Liver (tissue), 9 donors: Measurements from ENCODE around the gene AKR1B15. TPM values are rescaled to one million over a fixed set of nuclear protein-coding genes. Genes with fewer than 3 reads are reported as not detected.

Experiments used
- DNase-seq: peaks from one replicate; pipeline ENCODE4 v3.0.0-alpha.2; 2017; ENCODE audit warnings: low spot score
- H3K27ac ChIP-seq, 2 donors: one replicate each; pipeline ENCODE4 v1.7.0; 2013; ENCODE audit warnings: inconsistent platforms in 2 of 2, low read length in 2 of 2, control low read depth in 1 of 2, low read depth in 1 of 2, mild to moderate bottlenecking in 1 of 2
- H3K27me3 ChIP-seq, 4 donors: one replicate each; pipeline versions ENCODE4 v1.6.1 to v1.7.0; 2013; ENCODE audit warnings: low read length in 3 of 4, inconsistent platforms in 1 of 4, mild to moderate bottlenecking in 1 of 4, moderate library complexity in 1 of 4; ENCODE audit not compliant: control insufficient read depth in 4 of 4, insufficient read depth in 4 of 4
- H3K36me3 ChIP-seq, 4 donors: one replicate each; pipeline versions ENCODE4 v1.6.1 to v1.7.0; 2013; ENCODE audit warnings: low read length in 3 of 4, mild to moderate bottlenecking in 3 of 4, low read depth in 1 of 4, moderate library complexity in 1 of 4; ENCODE audit not compliant: control insufficient read depth in 4 of 4, insufficient read depth in 3 of 4
- H3K4me1 ChIP-seq, 4 donors: one replicate each; pipeline versions ENCODE4 v1.6.1 to v1.7.0; 2013; ENCODE audit warnings: low read length in 3 of 4, mild to moderate bottlenecking in 3 of 4, moderate library complexity in 1 of 4; ENCODE audit not compliant: control insufficient read depth in 4 of 4, insufficient read depth in 4 of 4
- H3K4me3 ChIP-seq, 3 donors: one replicate each; pipeline versions ENCODE4 v1.6.1 to v1.7.0; 2013; ENCODE audit warnings: low read length in 3 of 3, control low read depth in 1 of 3, low read depth in 1 of 3, mild to moderate bottlenecking in 1 of 3
- H3K9ac ChIP-seq, 2 donors: one replicate each; pipeline ENCODE4 v1.7.0; 2013; ENCODE audit warnings: low read length in 2 of 2, mild to moderate bottlenecking in 2 of 2, moderate library complexity in 2 of 2, control low read depth in 1 of 2, low read depth in 1 of 2
- H3K9me3 ChIP-seq, 4 donors: one replicate each; pipeline versions ENCODE4 v1.6.1 to v1.7.0; 2013; ENCODE audit warnings: low read length in 3 of 4; ENCODE audit not compliant: control insufficient read depth in 4 of 4
- EGR1 ChIP-seq, 2 donors: IDR thresholded peaks; 2 replicates each; pipeline ENCODE4 v1.6.1; 2016 to 2018; ENCODE audit warnings: antibody characterized with exemption in 2 of 2, low read depth in 2 of 2
- FOXA1 ChIP-seq: IDR thresholded peaks from 2 replicates; pipeline ENCODE4 v1.6.1; 2016; ENCODE audit warnings: antibody characterized with exemption
- FOXA2 ChIP-seq: IDR thresholded peaks from 2 replicates; pipeline ENCODE4 v1.6.1; 2016; ENCODE audit warnings: antibody characterized with exemption
- GABPA ChIP-seq, 2 donors: IDR thresholded peaks in 1 of 2; conservative IDR thresholded peaks in 1 of 2; 2 replicates each; pipeline ENCODE4 v1.6.1; 2016; ENCODE audit warnings: antibody characterized with exemption in 2 of 2, mild to moderate bottlenecking in 1 of 2, moderate library complexity in 1 of 2
- HNF4A ChIP-seq, 2 donors: conservative IDR thresholded peaks; 2 replicates each; pipeline ENCODE4 v1.6.1; 2016; ENCODE audit warnings: antibody characterized with exemption in 2 of 2, mild to moderate bottlenecking in 2 of 2
- HNF4G ChIP-seq: IDR thresholded peaks from 2 replicates; pipeline ENCODE4 v1.6.1; 2016; ENCODE audit warnings: antibody characterized with exemption
- JUND ChIP-seq, 2 donors: IDR thresholded peaks; 2 replicates each; pipeline ENCODE4 v1.6.1; 2016; ENCODE audit warnings: antibody characterized with exemption in 2 of 2
- NR2F2 ChIP-seq: IDR thresholded peaks from 2 replicates; pipeline ENCODE4 v1.6.1; 2016; ENCODE audit warnings: antibody characterized with exemption
- RAD21 ChIP-seq, 2 donors: IDR thresholded peaks; 2 replicates each; pipeline ENCODE4 v1.6.1; 2016; ENCODE audit warnings: antibody characterized with exemption in 2 of 2, mild to moderate bottlenecking in 2 of 2
- RXRA ChIP-seq, 2 donors: IDR thresholded peaks; 2 replicates each; pipeline ENCODE4 v1.6.1; 2017 to 2018; ENCODE audit warnings: antibody characterized with exemption in 2 of 2, mild to moderate bottlenecking in 1 of 2
- SP1 ChIP-seq: IDR thresholded peaks from 2 replicates; pipeline ENCODE4 v1.6.1; 2018; ENCODE audit warnings: antibody characterized with exemption, mild to moderate bottlenecking
- TAF1 ChIP-seq: conservative IDR thresholded peaks from 2 replicates; pipeline ENCODE4 v1.6.1; 2016; ENCODE audit warnings: antibody characterized with exemption, mild to moderate bottlenecking
- YY1 ChIP-seq: IDR thresholded peaks from 2 replicates; pipeline ENCODE4 v1.6.1; 2016; ENCODE audit warnings: antibody characterized with exemption, mild to moderate bottlenecking
- WGBS: extraction: QIAGEN DNeasy Blood & Tissue Kit; methylation state at CpG from one replicate; pipeline ENCODE4 v1.1.7; 2013; 5-methylcytosine and 5-hydroxymethylcytosine counted together
- polyA plus RNA-seq, 2 donors: library from polyadenylated mRNA; stranded (reverse) in 1 of 2; unstranded in 1 of 2; fragments of 200-250 nt in 1 of 2; fragments of >200 nt in 1 of 2; fragmentation: Nextera tagmentation in 1 of 2; extraction: Ambion mirVana in 1 of 2; gene quantifications; one replicate each; pipeline versions ENCODE4 v1.2.1 to v1.2.3, GENCODE V29; 2013 to 2015
- total RNA-seq, 2 donors: library from RNA; depleted of rRNA; stranded (reverse); fragments of >200 nt; gene quantifications; one replicate each; pipeline ENCODE4 v1.2.3, GENCODE V29; 2014
- TF ChIP-seq, protein P1 (sequence below): IDR thresholded peaks from 2 replicates; pipeline ENCODE4 v1.6.1; 2016; ENCODE audit warnings: antibody characterized with exemption
- TF ChIP-seq, protein P2 (sequence below): IDR thresholded peaks from 2 replicates; pipeline ENCODE4 v1.6.1; 2016; ENCODE audit warnings: antibody characterized with exemption, mild to moderate bottlenecking
- TF ChIP-seq, protein P3 (sequence below): fragments of 150-350 bp; IDR thresholded peaks from 2 replicates; pipeline ENCODE4 v1.5.1; 2017; ENCODE audit warnings: improper control_type of control experiment, low read depth, low read length; ENCODE audit not compliant: missing input control
- TF ChIP-seq, protein P4 (sequence below): IDR thresholded peaks from 2 replicates; pipeline ENCODE4 v1.6.1; 2016; ENCODE audit warnings: antibody characterized with exemption
- donor health status: healthy.
- donor health status: healthy.
- donor health status: healthy.
- donor health status: healthy.
- donor health status: healthy.

AKR1B15 gene
- total and polyA plus RNA-seq, 4 donors: 0.12 TPM; not detected in 3

DNA sequence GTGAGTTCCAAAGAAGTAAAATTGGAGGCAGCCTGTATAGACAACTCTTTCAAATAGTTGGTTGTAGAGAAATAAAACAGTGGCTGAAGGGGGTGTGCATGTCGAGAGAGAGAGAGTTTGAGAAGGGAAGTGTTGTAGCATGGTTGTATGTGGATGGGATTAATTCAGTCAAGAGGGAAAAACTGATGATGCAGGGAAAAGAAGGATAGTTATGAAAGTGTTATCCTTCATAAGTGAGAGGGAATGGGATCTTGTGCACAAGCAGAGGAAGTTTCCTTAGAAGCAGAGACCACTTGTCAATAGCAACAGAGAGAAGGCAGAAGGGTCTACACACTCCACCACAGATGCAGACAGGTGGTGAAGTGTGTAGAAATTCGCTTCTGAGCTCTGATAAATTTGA, 67.7 kb downstream of the AKR1B15 start:
- no peaks in the 10 kb centered on the region for H3K36me3 ChIP-seq
- no peak overlapping the region for H3K27ac ChIP-seq
- H3K27me3 ChIP-seq: peaks cover 0 to 5% (median 0%) of the 10 kb centered on the region in 4 donors
- DNase-seq: no peak
- no peaks in the 10 kb centered on the region for H3K9me3 ChIP-seq
- H3K4me1 ChIP-seq: no peaks in the 10 kb centered on the region
- TF ChIP-seq, protein P1, sequence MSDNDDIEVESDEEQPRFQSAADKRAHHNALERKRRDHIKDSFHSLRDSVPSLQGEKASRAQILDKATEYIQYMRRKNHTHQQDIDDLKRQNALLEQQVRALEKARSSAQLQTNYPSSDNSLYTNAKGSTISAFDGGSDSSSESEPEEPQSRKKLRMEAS: no peak
- TF ChIP-seq TAF1: no peak
- TF ChIP-seq SP1: no peak
- TF ChIP-seq HNF4G: no peak
- TF ChIP-seq NR2F2: no peak
- TF ChIP-seq YY1: no peak
- 75% methylated on average over 2 of the region's 2 CpGs for whole genome bisulfite sequencing
- no peak overlapping the region for H3K4me3 ChIP-seq
- H3K9ac ChIP-seq: no peak overlapping the region

DNA sequence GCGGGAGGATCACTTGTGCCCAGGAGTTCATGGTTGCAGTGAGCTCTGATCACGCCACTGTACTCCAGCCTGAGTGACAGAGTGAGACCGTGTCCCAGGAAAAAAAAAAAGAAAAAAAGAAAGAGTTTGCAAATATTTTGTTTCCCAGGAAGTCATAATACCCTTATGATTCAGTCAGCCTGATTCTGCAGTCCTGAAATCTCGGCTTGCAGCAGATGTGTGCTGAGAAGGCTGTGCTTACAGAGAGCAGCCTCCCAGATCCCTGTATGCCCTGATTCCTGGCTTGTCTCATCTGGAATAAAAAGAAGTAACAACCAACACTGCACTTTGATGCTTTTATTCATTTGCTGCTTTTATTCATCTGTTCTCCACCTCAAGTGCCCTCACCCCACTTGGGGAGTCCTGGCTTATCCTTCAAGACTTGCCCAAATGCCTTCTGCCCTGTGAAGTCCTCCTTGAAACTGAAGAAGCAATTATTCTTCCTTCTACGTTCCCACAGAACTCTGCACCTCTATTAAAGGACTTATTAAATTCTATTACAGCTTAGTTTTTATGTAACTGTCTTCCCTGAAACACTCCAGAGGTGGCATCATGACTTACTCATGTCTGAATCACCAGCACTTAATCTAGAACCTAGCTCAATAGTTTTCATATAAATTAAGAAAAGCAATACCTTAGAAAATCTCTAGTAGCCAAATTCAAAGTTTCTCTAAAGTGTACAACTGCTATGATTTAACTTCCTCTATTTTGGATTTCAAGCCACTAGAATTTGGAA, 70.0 kb downstream of the AKR1B15 start:
- WGBS: 64% methylated on average over 5 of the region's 5 CpGs
- Histone ChIP-seq H3K4me3 (no peak overlapping the region), H3K36me3 (no peaks in the 10 kb centered on the region), H3K27me3 (peaks cover 0 to 5% (median 0%) of the 10 kb centered on the region in 4 donors), H3K27ac (no peak overlapping the region), H3K4me1 (no peaks in the 10 kb centered on the region), H3K9me3 (no peaks in the 10 kb centered on the region), H3K9ac (no peak overlapping the region)
- no peak for DNase-seq
- TF ChIP-seq TAF1: no peak
- TF ChIP-seq RAD21 (IDR thresholded peaks at IDR 0.05): no peak
- no peak for TF ChIP-seq FOXA1

DNA sequence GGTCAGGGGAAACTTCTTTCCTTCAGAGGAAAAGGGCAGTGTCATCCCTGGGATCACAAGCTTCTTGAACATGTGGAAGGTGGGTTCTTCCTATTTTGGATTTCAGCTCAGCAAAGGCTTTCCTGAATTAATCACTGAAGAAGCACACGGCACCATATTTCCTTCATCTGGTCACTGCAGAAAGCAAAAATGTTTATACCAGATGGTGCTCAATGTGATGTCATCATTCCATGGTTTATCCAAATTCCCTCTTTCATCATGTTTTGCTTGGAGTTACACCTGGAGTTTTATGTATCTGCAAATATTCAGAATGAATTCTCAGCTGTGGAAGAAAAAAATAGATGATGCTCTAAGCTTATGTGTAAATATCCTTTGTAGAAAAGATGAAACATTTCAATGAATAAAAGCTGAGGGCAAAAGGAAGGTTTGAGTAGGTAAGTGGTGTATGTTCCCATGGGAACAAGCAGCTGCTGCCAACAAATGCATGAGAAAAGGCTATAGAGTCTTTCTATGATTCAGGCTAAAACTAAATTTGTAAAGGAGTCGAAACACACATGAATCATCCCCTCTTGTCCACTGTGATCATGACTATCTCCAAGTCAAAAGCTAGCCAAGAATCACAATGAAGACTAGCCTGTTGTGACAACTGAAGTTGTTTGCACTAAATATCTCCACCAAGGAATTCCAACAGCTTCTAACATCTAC, 70.9 kb downstream of the AKR1B15 start:
- TF ChIP-seq, protein P2, sequence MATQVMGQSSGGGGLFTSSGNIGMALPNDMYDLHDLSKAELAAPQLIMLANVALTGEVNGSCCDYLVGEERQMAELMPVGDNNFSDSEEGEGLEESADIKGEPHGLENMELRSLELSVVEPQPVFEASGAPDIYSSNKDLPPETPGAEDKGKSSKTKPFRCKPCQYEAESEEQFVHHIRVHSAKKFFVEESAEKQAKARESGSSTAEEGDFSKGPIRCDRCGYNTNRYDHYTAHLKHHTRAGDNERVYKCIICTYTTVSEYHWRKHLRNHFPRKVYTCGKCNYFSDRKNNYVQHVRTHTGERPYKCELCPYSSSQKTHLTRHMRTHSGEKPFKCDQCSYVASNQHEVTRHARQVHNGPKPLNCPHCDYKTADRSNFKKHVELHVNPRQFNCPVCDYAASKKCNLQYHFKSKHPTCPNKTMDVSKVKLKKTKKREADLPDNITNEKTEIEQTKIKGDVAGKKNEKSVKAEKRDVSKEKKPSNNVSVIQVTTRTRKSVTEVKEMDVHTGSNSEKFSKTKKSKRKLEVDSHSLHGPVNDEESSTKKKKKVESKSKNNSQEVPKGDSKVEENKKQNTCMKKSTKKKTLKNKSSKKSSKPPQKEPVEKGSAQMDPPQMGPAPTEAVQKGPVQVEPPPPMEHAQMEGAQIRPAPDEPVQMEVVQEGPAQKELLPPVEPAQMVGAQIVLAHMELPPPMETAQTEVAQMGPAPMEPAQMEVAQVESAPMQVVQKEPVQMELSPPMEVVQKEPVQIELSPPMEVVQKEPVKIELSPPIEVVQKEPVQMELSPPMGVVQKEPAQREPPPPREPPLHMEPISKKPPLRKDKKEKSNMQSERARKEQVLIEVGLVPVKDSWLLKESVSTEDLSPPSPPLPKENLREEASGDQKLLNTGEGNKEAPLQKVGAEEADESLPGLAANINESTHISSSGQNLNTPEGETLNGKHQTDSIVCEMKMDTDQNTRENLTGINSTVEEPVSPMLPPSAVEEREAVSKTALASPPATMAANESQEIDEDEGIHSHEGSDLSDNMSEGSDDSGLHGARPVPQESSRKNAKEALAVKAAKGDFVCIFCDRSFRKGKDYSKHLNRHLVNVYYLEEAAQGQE: no peak
- no peak for TF ChIP-seq YY1
- TF ChIP-seq FOXA2: no peak
- TF ChIP-seq HNF4G: no peak
- TF ChIP-seq, protein P3, sequence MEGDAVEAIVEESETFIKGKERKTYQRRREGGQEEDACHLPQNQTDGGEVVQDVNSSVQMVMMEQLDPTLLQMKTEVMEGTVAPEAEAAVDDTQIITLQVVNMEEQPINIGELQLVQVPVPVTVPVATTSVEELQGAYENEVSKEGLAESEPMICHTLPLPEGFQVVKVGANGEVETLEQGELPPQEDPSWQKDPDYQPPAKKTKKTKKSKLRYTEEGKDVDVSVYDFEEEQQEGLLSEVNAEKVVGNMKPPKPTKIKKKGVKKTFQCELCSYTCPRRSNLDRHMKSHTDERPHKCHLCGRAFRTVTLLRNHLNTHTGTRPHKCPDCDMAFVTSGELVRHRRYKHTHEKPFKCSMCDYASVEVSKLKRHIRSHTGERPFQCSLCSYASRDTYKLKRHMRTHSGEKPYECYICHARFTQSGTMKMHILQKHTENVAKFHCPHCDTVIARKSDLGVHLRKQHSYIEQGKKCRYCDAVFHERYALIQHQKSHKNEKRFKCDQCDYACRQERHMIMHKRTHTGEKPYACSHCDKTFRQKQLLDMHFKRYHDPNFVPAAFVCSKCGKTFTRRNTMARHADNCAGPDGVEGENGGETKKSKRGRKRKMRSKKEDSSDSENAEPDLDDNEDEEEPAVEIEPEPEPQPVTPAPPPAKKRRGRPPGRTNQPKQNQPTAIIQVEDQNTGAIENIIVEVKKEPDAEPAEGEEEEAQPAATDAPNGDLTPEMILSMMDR: no peak
- TF ChIP-seq EGR1 (IDR thresholded peaks at IDR 0.05; ENCODE audit: low read depth in 2 of 2): no peak
- TF ChIP-seq, protein P4, sequence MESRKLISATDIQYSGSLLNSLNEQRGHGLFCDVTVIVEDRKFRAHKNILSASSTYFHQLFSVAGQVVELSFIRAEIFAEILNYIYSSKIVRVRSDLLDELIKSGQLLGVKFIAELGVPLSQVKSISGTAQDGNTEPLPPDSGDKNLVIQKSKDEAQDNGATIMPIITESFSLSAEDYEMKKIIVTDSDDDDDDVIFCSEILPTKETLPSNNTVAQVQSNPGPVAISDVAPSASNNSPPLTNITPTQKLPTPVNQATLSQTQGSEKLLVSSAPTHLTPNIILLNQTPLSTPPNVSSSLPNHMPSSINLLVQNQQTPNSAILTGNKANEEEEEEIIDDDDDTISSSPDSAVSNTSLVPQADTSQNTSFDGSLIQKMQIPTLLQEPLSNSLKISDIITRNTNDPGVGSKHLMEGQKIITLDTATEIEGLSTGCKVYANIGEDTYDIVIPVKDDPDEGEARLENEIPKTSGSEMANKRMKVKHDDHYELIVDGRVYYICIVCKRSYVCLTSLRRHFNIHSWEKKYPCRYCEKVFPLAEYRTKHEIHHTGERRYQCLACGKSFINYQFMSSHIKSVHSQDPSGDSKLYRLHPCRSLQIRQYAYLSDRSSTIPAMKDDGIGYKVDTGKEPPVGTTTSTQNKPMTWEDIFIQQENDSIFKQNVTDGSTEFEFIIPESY: no peak
- no peak for TF ChIP-seq HNF4A (conservative IDR thresholded peaks at IDR 0.05)
- no peak for TF ChIP-seq SP1
- TF ChIP-seq FOXA1: no peak
- TF ChIP-seq GABPA (IDR thresholded peaks at IDR 0.05 in 1 of 2, conservative IDR thresholded peaks at IDR 0.05 in 1 of 2): no peak
- TF ChIP-seq RAD21 (IDR thresholded peaks at IDR 0.05): no peak
- TF ChIP-seq TAF1: no peak
- no peak for TF ChIP-seq RXRA (IDR thresholded peaks at IDR 0.05)
- TF ChIP-seq JUND (IDR thresholded peaks at IDR 0.05): no peak
- 71% methylated on average over 2 of the region's 2 CpGs for WGBS
- Histone ChIP-seq H3K27me3 (peaks cover 0 to 5% (median 0%) of the 10 kb centered on the region in 4 donors), H3K36me3 (no peaks in the 10 kb centered on the region), H3K4me3 (no peak overlapping the region), H3K4me1 (no peaks in the 10 kb centered on the region), H3K9me3 (no peaks in the 10 kb centered on the region), H3K9ac (no peak overlapping the region), H3K27ac (no peak overlapping the region)
- DNase-seq: no peak
